ENCODE data around the gene RNASET2.

The RNASET2 gene

GRCh38 chr6:166944666-166945256 is 11.6 kb downstream of the RNASET2 start:
- no peak for DNase-seq

- DNase-seq, result no peak
These were observed 13.8 kb downstream of the RNASET2 start for GRCh38 chr6:166942393-166943168.

GRCh38 chr6:166940643-166941068 is 15.7 kb downstream of the RNASET2 start:
- no peak for DNase-seq

- DNase-seq, result no peak
These were observed 16.5 kb downstream of the RNASET2 start for GRCh38 chr6:166939894-166940293.

- no peak for DNase-seq
These were observed 17.0 kb downstream of the RNASET2 start for GRCh38 chr6:166939345-166939744.

- DNase-seq, result no peak
These were observed 17.6 kb downstream of the RNASET2 start for GRCh38 chr6:166938704-166939103.

GRCh38 chr6:166938150-166938549 is 18.2 kb downstream of the RNASET2 start:
- no peak for DNase-seq

- DNase-seq, result no peak
These were observed 18.6 kb downstream of the RNASET2 start for GRCh38 chr6:166937746-166938145.

- DNase-seq, result no peak
These were observed 20.1 kb downstream of the RNASET2 start for GRCh38 chr6:166936079-166936787.

- no peak for DNase-seq
These were observed 21.0 kb downstream of the RNASET2 start for GRCh38 chr6:166935353-166935752.

- DNase-seq, result no peak
These were observed 22.2 kb downstream of the RNASET2 start for GRCh38 chr6:166934174-166934573.

- DNase-seq, result no peak
These were observed 23.0 kb downstream of the RNASET2 start for GRCh38 chr6:166933396-166933795.

GRCh38 chr6:166932616-166933015 is 23.7 kb downstream of the RNASET2 start:
- DNase-seq, result no peak

- DNase-seq, result no peak
These were observed 24.2 kb downstream of the RNASET2 start for GRCh38 chr6:166932116-166932515.

GRCh38 chr6:166931426-166931970 is 24.9 kb downstream of the RNASET2 start:
- DNase-seq, result no peak

- no peak for DNase-seq
These were observed 25.9 kb downstream of the RNASET2 start for GRCh38 chr6:166930354-166930891.

GRCh38 chr6:166929542-166930189 is 26.7 kb downstream of the RNASET2 start:
- no peak for DNase-seq

GRCh38 chr6:166928644-166929541 is 27.5 kb downstream of the RNASET2 start:
- no peak for DNase-seq

GRCh38 chr6:166927935-166928643 is 28.3 kb downstream of the RNASET2 start:
- DNase-seq, result no peak

GRCh38 chr6:166927240-166927934 is 29.0 kb downstream of the RNASET2 start:
- DNase-seq, result no peak

Measured in effector CD8-positive, alpha-beta T cell (primary cell).